NCI-H510A treated with DMSO at 0.1 percent for 48 hours (cell line): ENCODE measurements around the gene SLC38A3.

Source experiments
- DNase-seq: peaks from one replicate; lab custom pipeline; 2025; lab: John Stamatoyannopoulos, UW

SLC38A3 gene

GRCh38 chr3:50268703-50269451 is 63.8 kb downstream of the SLC38A3 start, which contains the start of gene SEMA3B:
TSS of gene SEMA3B (plus strand) at chr3:50269147. CDS start at chr3:50269241, 94 bp downstream.
- no peak for DNase-seq

- no peak for DNase-seq
Observed at GRCh38 chr3:50269460-50269859, 64.4 kb downstream of the SLC38A3 start.

GRCh38 chr3:50269977-50270413 is 64.9 kb downstream of the SLC38A3 start:
- no peak for DNase-seq

GRCh38 chr3:50270422-50271224 is 65.6 kb downstream of the SLC38A3 start:
- no peak for DNase-seq
